BE2C (cell line): ENCODE results near the gene SLC39A7.

Source experiments
- DNase-seq: peaks from one replicate; pipeline ENCODE4 v3.0.0-alpha.2; 2020
- H3K27me3 ChIP-seq: fragments of 250-450 bp; sonication (Bioruptor Pico); 2 replicates; pipeline ENCODE4 v1.5.1; 2020; ENCODE audit warnings: mild to moderate bottlenecking
- H3K36me3 ChIP-seq: fragments of 250-450 bp; sonication (Bioruptor Pico); 2 replicates; pipeline ENCODE4 v1.5.1; 2020; ENCODE audit warnings: mild to moderate bottlenecking
- H3K4me1 ChIP-seq: fragments of 250-450 bp; sonication (Bioruptor Pico); 2 replicates; pipeline ENCODE4 v1.5.1; 2020
- H3K4me3 ChIP-seq: 2 replicates; pipeline ENCODE4 v1.5.1; 2011; ENCODE audit warnings: low read depth, low read length
- H3K9me3 ChIP-seq: fragments of 250-450 bp; sonication (Bioruptor Pico); 2 replicates; pipeline ENCODE4 v1.5.1; 2020
- CTCF ChIP-seq: IDR thresholded peaks from 2 replicates; pipeline ENCODE4 v1.5.1; 2012; ENCODE audit warnings: mild to moderate bottlenecking, low read depth, low read length

Gene SLC39A7

GRCh38 chr6:33176906-33177305, 23.8 kb upstream of the SLC39A7 start:
- no peaks in the 10 kb centered on the region for H3K4me1 ChIP-seq
- no peak for TF ChIP-seq CTCF
- H3K4me3 ChIP-seq = no peak overlapping the region
- DNase-seq = no peak
- no peaks in the 10 kb centered on the region for H3K9me3 ChIP-seq
- no peaks in the 10 kb centered on the region for H3K36me3 ChIP-seq
- no peaks in the 10 kb centered on the region for H3K27me3 ChIP-seq

- DNase-seq = no peak
- TF ChIP-seq CTCF = no peak
- Histone ChIP-seq H3K4me1 (no peaks in the 10 kb centered on the region), H3K9me3 (no peaks in the 10 kb centered on the region), H3K36me3 (no peaks in the 10 kb centered on the region), H3K4me3 (no peak overlapping the region), H3K27me3 (no peaks in the 10 kb centered on the region)
Measured at GRCh38 chr6:33177552-33178446, 22.9 kb upstream of the SLC39A7 start.

GRCh38 chr6:33178755-33179475, 21.8 kb upstream of the SLC39A7 start:
- H3K4me1 ChIP-seq = no peaks in the 10 kb centered on the region
- no peaks in the 10 kb centered on the region for H3K27me3 ChIP-seq
- DNase-seq = no peak
- no peaks in the 10 kb centered on the region for H3K36me3 ChIP-seq
- H3K4me3 ChIP-seq = no peak overlapping the region
- no peaks in the 10 kb centered on the region for H3K9me3 ChIP-seq
- TF ChIP-seq CTCF = no peak

- TF ChIP-seq CTCF = no peak
- Histone ChIP-seq H3K9me3 (no peaks in the 10 kb centered on the region), H3K4me3 (no peak overlapping the region), H3K27me3 (no peaks in the 10 kb centered on the region), H3K4me1 (no peaks in the 10 kb centered on the region), H3K36me3 (no peaks in the 10 kb centered on the region)
- DNase-seq = no peak
Measured at GRCh38 chr6:33181141-33181540, 19.5 kb upstream of the SLC39A7 start.

- TF ChIP-seq CTCF = no peak
- Histone ChIP-seq H3K4me3 (no peak overlapping the region), H3K27me3 (no peaks in the 10 kb centered on the region), H3K4me1 (no peaks in the 10 kb centered on the region), H3K36me3 (no peaks in the 10 kb centered on the region), H3K9me3 (no peaks in the 10 kb centered on the region)
- no peak for DNase-seq
Measured at GRCh38 chr6:33183071-33183683, 17.5 kb upstream of the SLC39A7 start.
